T-cell (primary cell): Measurements from ENCODE around the gene SPTLC1. TPM values are rescaled to one million over a fixed set of nuclear protein-coding genes. Genes with fewer than 3 reads are reported as not detected.
"Not testable (repeated sequence)": the region's sequence is repeated elsewhere in the genome, so short reads cannot be mapped to it uniquely, and the experiment has no call there.

ENCODE experiments used
- ATAC-seq, 4 experiments: fragments of 200-7000 bp in 3 of 4; fragments of 150-1000 bp in 1 of 4; cut with Tn5 transposase; replicated peaks in 1 of 4; 1 replicate in 3 of 4; 2 replicates in 1 of 4; pipeline ENCODE4 v1.10.0; 2021; ENCODE audit warnings: moderate library complexity in 3 of 4, mild to moderate bottlenecking in 2 of 4, moderate number of reproducible peaks in 1 of 4
- CTCF ChIA-PET, 2 donors: fragments of 300-600 bp; sonication (Branson Sonifier 250); formaldehyde crosslinking; loops; one replicate each; lab custom pipeline; 2022; ENCODE audit warnings: antibody characterized with exemption in 2 of 2; lab: Charles Lee
- POLR2A ChIA-PET, 2 donors: fragments of 300-600 bp; sonication (Branson Sonifier 250); formaldehyde crosslinking; loops; one replicate each; lab custom pipeline; 2022; ENCODE audit warnings: antibody characterized with exemption in 2 of 2; lab: Charles Lee
- DNase-seq, 35 experiments: peaks; one replicate each; pipeline versions ENCODE4 v3.0.0 to v3.0.0-alpha.2; 2013 to 2023
- H3K27ac ChIP-seq: one replicate; pipeline ENCODE4 v1.5.1; 2013; ENCODE audit warnings: low read length
- H3K27me3 ChIP-seq, 2 experiments: replicated peaks in 1 of 2; 1 replicate in 1 of 2; 2 replicates in 1 of 2; pipeline versions ENCODE4 v1.6.1 to v1.7.0; 2013; ENCODE audit warnings: low read length in 1 of 2, mixed read lengths in 1 of 2; ENCODE audit not compliant: control insufficient read depth in 2 of 2, insufficient read depth in 2 of 2; ENCODE audit errors: extremely low read depth in 1 of 2
- H3K36me3 ChIP-seq, 2 donors: 1 replicate in 1 of 2; 2 replicates in 1 of 2; pipeline versions ENCODE4 v1.6.1 to v1.7.0; 2013; ENCODE audit warnings: low read length in 1 of 2; ENCODE audit not compliant: control insufficient read depth in 2 of 2, insufficient read depth in 1 of 2; ENCODE audit errors: extremely low read depth in 1 of 2
- H3K4me1 ChIP-seq, 2 experiments: 1 replicate in 1 of 2; 2 replicates in 1 of 2; pipeline versions ENCODE4 v1.6.1 to v1.7.0; 2013; ENCODE audit warnings: low read length in 2 of 2, mixed read lengths in 1 of 2; ENCODE audit not compliant: insufficient read depth in 2 of 2, control insufficient read depth in 1 of 2; ENCODE audit errors: extremely low read depth in 1 of 2
- H3K4me3 ChIP-seq, 2 donors: 1 replicate in 1 of 2; 2 replicates in 1 of 2; pipeline versions ENCODE4 v1.5.1 to v1.7.0; 2013; ENCODE audit warnings: mild to moderate bottlenecking in 2 of 2, low read length in 1 of 2, moderate library complexity in 1 of 2; ENCODE audit not compliant: control insufficient read depth in 1 of 2; ENCODE audit errors: extremely low read depth in 1 of 2
- H3K9me3 ChIP-seq: 2 replicates; pipeline ENCODE4 v1.7.0; 2013
- H3K27ac Mint-ChIP-seq, 2 donors: one replicate each; pipeline ENCODE4 v1.8.0; 2020 to 2021; ENCODE audit warnings: mild to moderate bottlenecking in 2 of 2, mixed read lengths in 2 of 2
- H3K27me3 Mint-ChIP-seq, 2 donors: one replicate each; pipeline ENCODE4 v1.8.0; 2021 to 2022; ENCODE audit warnings: mixed read lengths in 2 of 2
- H3K36me3 Mint-ChIP-seq: one replicate; pipeline ENCODE4 v1.8.0; 2021; ENCODE audit warnings: mixed read lengths
- H3K4me1 Mint-ChIP-seq, 3 donors: one replicate each; pipeline ENCODE4 v1.8.0; 2020 to 2022; ENCODE audit warnings: mixed read lengths in 3 of 3, mild to moderate bottlenecking in 1 of 3
- H3K4me3 Mint-ChIP-seq, 3 donors: one replicate each; pipeline ENCODE4 v1.8.0; 2020 to 2022; ENCODE audit warnings: mild to moderate bottlenecking in 3 of 3, mixed read lengths in 3 of 3, moderate library complexity in 3 of 3
- H3K9me3 Mint-ChIP-seq, 3 donors: one replicate each; pipeline ENCODE4 v1.8.0; 2020 to 2022; ENCODE audit warnings: mixed read lengths in 3 of 3
- WGBS: methylation state at CpG from one replicate; pipeline ENCODE4 v1.1.5; 2013; ENCODE audit warnings: missing lambda C conversion rate; ENCODE audit not compliant: insufficient coverage; 5-methylcytosine and 5-hydroxymethylcytosine counted together
- total RNA-seq, 35 experiments: library from RNA in 6 of 35; stranded (reverse) in 6 of 35; fragments of 120-200 nt in 1 of 35; gene quantifications; one replicate each; pipeline versions ENCODE4 v1.2.1 to v1.2.4 and lab custom pipeline; 2013 to 2026

SPTLC1 gene
- total RNA-seq, 5 donors from 2014 or later (not counting 1 experiment from before 2014, with no cell fraction given) = 40.5 to 51.1 (median 46.1) TPM

GRCh38 chr9:92150501-92151470, 35.6 kb upstream of the SPTLC1 start:
- not testable (repeated sequence) for H3K9me3 Mint-ChIP-seq, H3K27ac ChIP-seq, H3K36me3 Mint-ChIP-seq, H3K9me3 ChIP-seq, H3K27ac Mint-ChIP-seq, DNase-seq, H3K4me1 ChIP-seq, H3K4me3 Mint-ChIP-seq, H3K4me1 Mint-ChIP-seq, H3K36me3 ChIP-seq, ATAC-seq, H3K4me3 ChIP-seq
- peaks cover 14 to 25% of the 10 kb centered on the region in 2 donors for H3K27me3 Mint-ChIP-seq
- POLR2A ChIA-PET = interaction anchor here in 1 of 2 donors (0.7 kb wide), 1 partner anchor 96 kb away, joined by 6 read pairs; no protein-coding TSS in a partner anchor
- CTCF ChIA-PET = interaction anchor here in 1 of 2 donors (1.9 kb wide), 1 partner anchor 10 kb away, joined by 6 read pairs; no protein-coding TSS in a partner anchor
- WGBS = no CpG with 5 or more reads among the region's 7 CpGs
- H3K27me3 ChIP-seq = peaks cover 0 to 16% of the 10 kb centered on the region in 2 experiments

GRCh38 chr9:92147852-92148180, 32.6 kb upstream of the SPTLC1 start:
- ATAC-seq (no peak), DNase-seq (no peak)
- H3K27ac ChIP-seq = no peak overlapping the region
- ChIA-PET CTCF (interaction anchor here in 1 of 2 donors (0.6 kb wide), 1 partner anchor 9 kb away, joined by 3 read pairs; no protein-coding TSS in a partner anchor), POLR2A (interaction anchor here in 1 of 2 donors (0.6 kb wide), 1 partner anchor 1569 kb away, joined by 6 read pairs; no protein-coding TSS in a partner anchor)
- H3K4me3 Mint-ChIP-seq = no peak overlapping the region
- peaks cover 0 to 27% of the 10 kb centered on the region in 2 experiments for H3K27me3 ChIP-seq
- H3K36me3 Mint-ChIP-seq = no peaks in the 10 kb centered on the region
- H3K4me3 ChIP-seq = no peak overlapping the region
- H3K9me3 Mint-ChIP-seq = no peaks in the 10 kb centered on the region
- no peak overlapping the region for H3K27ac Mint-ChIP-seq
- WGBS = 71% methylated on average over 6 of the region's 8 CpGs
- peaks cover 35 to 38% of the 10 kb centered on the region in 2 donors for H3K27me3 Mint-ChIP-seq
- no peaks in the 10 kb centered on the region for H3K36me3 ChIP-seq
- no peaks in the 10 kb centered on the region for H3K4me1 ChIP-seq
- H3K4me1 Mint-ChIP-seq = peaks cover 0 to 7% (median 6%) of the 10 kb centered on the region in 3 donors
- H3K9me3 ChIP-seq = no peaks in the 10 kb centered on the region

- no peaks in the 10 kb centered on the region for H3K9me3 ChIP-seq
- ChIA-PET CTCF (interaction anchor here in 1 of 2 donors (0.6 kb wide), 1 partner anchor 9 kb away, joined by 3 read pairs; no protein-coding TSS in a partner anchor), POLR2A (interaction anchor here in 1 of 2 donors (0.6 kb wide), 1 partner anchor 1570 kb away, joined by 6 read pairs; no protein-coding TSS in a partner anchor)
- H3K4me1 ChIP-seq = no peaks in the 10 kb centered on the region
- Mint-ChIP-seq H3K4me1 (peaks cover 0 to 7% (median 6%) of the 10 kb centered on the region in 3 donors), H3K9me3 (no peaks in the 10 kb centered on the region), H3K27ac (no peak overlapping the region), H3K4me3 (no peak overlapping the region), H3K36me3 (no peaks in the 10 kb centered on the region), H3K27me3 (peaks cover 35 to 44% of the 10 kb centered on the region in 2 donors)
- DNase-seq (no peak), ATAC-seq (no peak)
- H3K27me3 ChIP-seq = peaks cover 0 to 30% of the 10 kb centered on the region in 2 experiments
- WGBS = 24% methylated on average over 20 of the region's 21 CpGs
- H3K4me3 ChIP-seq = no peak overlapping the region
- no peak overlapping the region for H3K27ac ChIP-seq
- no peaks in the 10 kb centered on the region for H3K36me3 ChIP-seq
Observed at GRCh38 chr9:92147030-92147851, 32.0 kb upstream of the SPTLC1 start.

GRCh38 chr9:92146610-92147009, 31.4 kb upstream of the SPTLC1 start:
- Mint-ChIP-seq H3K27me3 (peaks cover 41 to 50% of the 10 kb centered on the region in 2 donors), H3K4me1 (peaks cover 0 to 7% (median 6%) of the 10 kb centered on the region in 3 donors), H3K9me3 (no peaks in the 10 kb centered on the region), H3K27ac (no peak overlapping the region), H3K36me3 (no peaks in the 10 kb centered on the region), H3K4me3 (no peak overlapping the region)
- ChIA-PET POLR2A (no interaction called here), CTCF (no interaction called here)
- Histone ChIP-seq H3K27me3 (peaks cover 0 to 37% of the 10 kb centered on the region in 2 experiments), H3K9me3 (no peaks in the 10 kb centered on the region), H3K4me3 (no peak overlapping the region), H3K36me3 (no peaks in the 10 kb centered on the region), H3K4me1 (peaks cover 0 to under 1% of the 10 kb centered on the region in 2 experiments), H3K27ac (no peak overlapping the region)
- DNase-seq (no peak), ATAC-seq (no peak)
- no CpG with 5 or more reads among the region's 3 CpGs for WGBS

- H3K27ac Mint-ChIP-seq, H3K4me3 ChIP-seq, DNase-seq, H3K9me3 Mint-ChIP-seq, H3K27ac ChIP-seq, H3K36me3 ChIP-seq, H3K4me3 Mint-ChIP-seq, CTCF ChIA-PET, H3K4me1 ChIP-seq, POLR2A ChIA-PET, ATAC-seq, H3K36me3 Mint-ChIP-seq, H3K9me3 ChIP-seq: not testable (repeated sequence)
- Mint-ChIP-seq H3K27me3 (peaks cover 47 to 56% of the 10 kb centered on the region in 2 donors), H3K4me1 (peaks cover 3 to 13% (median 11%) of the 10 kb centered on the region in 3 donors)
- peaks cover 0 to 43% of the 10 kb centered on the region in 2 experiments for H3K27me3 ChIP-seq
- whole genome bisulfite sequencing = 77% methylated on average over 3 of the region's 3 CpGs
Observed at GRCh38 chr9:92145784-92146183, 30.6 kb upstream of the SPTLC1 start.

- Histone ChIP-seq H3K36me3 (no peaks in the 10 kb centered on the region), H3K27ac (no peak overlapping the region), H3K4me1 (peaks cover 0 to 23% of the 10 kb centered on the region in 2 experiments), H3K9me3 (no peaks in the 10 kb centered on the region), H3K27me3 (peaks cover 0 to 61% of the 10 kb centered on the region in 2 experiments), H3K4me3 (no peak overlapping the region)
- peaks cover 49 to 52% of the 10 kb centered on the region in 2 donors for H3K27me3 Mint-ChIP-seq
- H3K9me3 Mint-ChIP-seq = no peaks in the 10 kb centered on the region
- ATAC-seq = no peak
- H3K4me1 Mint-ChIP-seq = peaks cover 8 to 21% (median 19%) of the 10 kb centered on the region in 3 donors
- peak overlapping the region in 1 of 3 donors; percentile 81 for H3K4me3 Mint-ChIP-seq
- no peak for DNase-seq
- WGBS = 67% methylated on average over 1 of the region's 8 CpGs
- ChIA-PET POLR2A (no interaction called here), CTCF (no interaction called here)
- no peaks in the 10 kb centered on the region for H3K36me3 Mint-ChIP-seq
- H3K27ac Mint-ChIP-seq = no peak overlapping the region
Observed at GRCh38 chr9:92142329-92142728, 27.1 kb upstream of the SPTLC1 start.
